ENCODE measurements around the gene MYADML2. TPM values are rescaled to one million over a fixed set of nuclear protein-coding genes. Genes with fewer than 3 reads are reported as not detected.

MYADML2 gene
- total and polyA plus RNA-seq, 10 of the 15 experiments (the other 5 are each of a cell fraction or from before 2014, with no cell fraction given) = not detected

- TF ChIP-seq, protein P1, sequence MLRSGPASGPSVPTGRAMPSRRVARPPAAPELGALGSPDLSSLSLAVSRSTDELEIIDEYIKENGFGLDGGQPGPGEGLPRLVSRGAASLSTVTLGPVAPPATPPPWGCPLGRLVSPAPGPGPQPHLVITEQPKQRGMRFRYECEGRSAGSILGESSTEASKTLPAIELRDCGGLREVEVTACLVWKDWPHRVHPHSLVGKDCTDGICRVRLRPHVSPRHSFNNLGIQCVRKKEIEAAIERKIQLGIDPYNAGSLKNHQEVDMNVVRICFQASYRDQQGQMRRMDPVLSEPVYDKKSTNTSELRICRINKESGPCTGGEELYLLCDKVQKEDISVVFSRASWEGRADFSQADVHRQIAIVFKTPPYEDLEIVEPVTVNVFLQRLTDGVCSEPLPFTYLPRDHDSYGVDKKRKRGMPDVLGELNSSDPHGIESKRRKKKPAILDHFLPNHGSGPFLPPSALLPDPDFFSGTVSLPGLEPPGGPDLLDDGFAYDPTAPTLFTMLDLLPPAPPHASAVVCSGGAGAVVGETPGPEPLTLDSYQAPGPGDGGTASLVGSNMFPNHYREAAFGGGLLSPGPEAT (IDR thresholded peaks at IDR 0.05; ENCODE audit: low read depth) = 0 out of 2 replicates have a peak, but pooled peaks have one; percentile 25
- TF ChIP-seq BHLHE40 (IDR thresholded peaks at IDR 0.05; ENCODE audit: borderline replicate concordance in 1 of 2, low read depth in 2 of 2, low read length in 1 of 2) = peak; percentile 80 to 93
- TF ChIP-seq SPI1 (IDR thresholded peaks at IDR 0.05; ENCODE audit: borderline replicate concordance, insufficient read depth, low read depth, low read length) = peak; percentile 76
- no peak for TF ChIP-seq BRCA1 (IDR thresholded peaks at IDR 0.05; ENCODE audit: low read depth, low read length)
- peak; percentile 91 for TF ChIP-seq NR2C1 (IDR thresholded peaks at IDR 0.05)
- peak; percentile 10; the same call in 1 of the 2 replicates for TF ChIP-seq CREM (IDR thresholded peaks at IDR 0.05; ENCODE audit: low read depth)
- peak; percentile 20; the same call in 1 of the 2 replicates for TF ChIP-seq NBN (IDR thresholded peaks at IDR 0.05)
- peak; percentile 32; the same call in 1 of the 2 replicates for TF ChIP-seq MTA2 (IDR thresholded peaks at IDR 0.05; ENCODE audit: low read depth)
- no peak; the same call in 1 of the 2 replicates for TF ChIP-seq DPF2 (IDR thresholded peaks at IDR 0.05)
- peak; percentile 46; the same call in 1 of the 2 replicates for TF ChIP-seq PAX5 (IDR thresholded peaks at IDR 0.05; ENCODE audit: borderline replicate concordance, low read depth, low read length)
- 0 out of 2 replicates have a peak, but pooled peaks have one; percentile 46 for TF ChIP-seq TCF3 (IDR thresholded peaks at IDR 0.05; ENCODE audit: borderline replicate concordance, insufficient read depth, low read depth, low read length)
- peak; percentile 45 to 46 for TF ChIP-seq IKZF2 (IDR thresholded peaks at IDR 0.05)
- no peak for TF ChIP-seq ATF3 (IDR thresholded peaks at IDR 0.05; ENCODE audit: borderline replicate concordance, extremely low read depth, low read depth, low read length)
- no peak for TF ChIP-seq CEBPB (IDR thresholded peaks at IDR 0.05; ENCODE audit: borderline replicate concordance in 1 of 2, low read depth in 2 of 2, low read length in 2 of 2)
- TF ChIP-seq, protein P2, sequence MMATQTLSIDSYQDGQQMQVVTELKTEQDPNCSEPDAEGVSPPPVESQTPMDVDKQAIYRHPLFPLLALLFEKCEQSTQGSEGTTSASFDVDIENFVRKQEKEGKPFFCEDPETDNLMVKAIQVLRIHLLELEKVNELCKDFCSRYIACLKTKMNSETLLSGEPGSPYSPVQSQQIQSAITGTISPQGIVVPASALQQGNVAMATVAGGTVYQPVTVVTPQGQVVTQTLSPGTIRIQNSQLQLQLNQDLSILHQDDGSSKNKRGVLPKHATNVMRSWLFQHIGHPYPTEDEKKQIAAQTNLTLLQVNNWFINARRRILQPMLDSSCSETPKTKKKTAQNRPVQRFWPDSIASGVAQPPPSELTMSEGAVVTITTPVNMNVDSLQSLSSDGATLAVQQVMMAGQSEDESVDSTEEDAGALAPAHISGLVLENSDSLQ (IDR thresholded peaks at IDR 0.05) = no peak
- no peak for TF ChIP-seq KLF5 (IDR thresholded peaks at IDR 0.05; ENCODE audit: partially characterized antibody)
- no peak for TF ChIP-seq KDM1A (IDR thresholded peaks at IDR 0.05; ENCODE audit: borderline replicate concordance)
- peak; percentile 87 for TF ChIP-seq BACH1 (IDR thresholded peaks at IDR 0.05; ENCODE audit: borderline replicate concordance)
- TF ChIP-seq, protein P3, sequence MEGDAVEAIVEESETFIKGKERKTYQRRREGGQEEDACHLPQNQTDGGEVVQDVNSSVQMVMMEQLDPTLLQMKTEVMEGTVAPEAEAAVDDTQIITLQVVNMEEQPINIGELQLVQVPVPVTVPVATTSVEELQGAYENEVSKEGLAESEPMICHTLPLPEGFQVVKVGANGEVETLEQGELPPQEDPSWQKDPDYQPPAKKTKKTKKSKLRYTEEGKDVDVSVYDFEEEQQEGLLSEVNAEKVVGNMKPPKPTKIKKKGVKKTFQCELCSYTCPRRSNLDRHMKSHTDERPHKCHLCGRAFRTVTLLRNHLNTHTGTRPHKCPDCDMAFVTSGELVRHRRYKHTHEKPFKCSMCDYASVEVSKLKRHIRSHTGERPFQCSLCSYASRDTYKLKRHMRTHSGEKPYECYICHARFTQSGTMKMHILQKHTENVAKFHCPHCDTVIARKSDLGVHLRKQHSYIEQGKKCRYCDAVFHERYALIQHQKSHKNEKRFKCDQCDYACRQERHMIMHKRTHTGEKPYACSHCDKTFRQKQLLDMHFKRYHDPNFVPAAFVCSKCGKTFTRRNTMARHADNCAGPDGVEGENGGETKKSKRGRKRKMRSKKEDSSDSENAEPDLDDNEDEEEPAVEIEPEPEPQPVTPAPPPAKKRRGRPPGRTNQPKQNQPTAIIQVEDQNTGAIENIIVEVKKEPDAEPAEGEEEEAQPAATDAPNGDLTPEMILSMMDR (IDR thresholded peaks at IDR 0.05 in 2 of 3, conservative IDR thresholded peaks at IDR 0.05 in 1 of 3; ENCODE audit: control insufficient read depth in 2 of 3, extremely low read depth in 1 of 3, insufficient read depth in 1 of 3, low read depth in 3 of 3, low read length in 3 of 3) = no peak
- TF ChIP-seq HDGF (IDR thresholded peaks at IDR 0.05) = no peak
- TF ChIP-seq MEF2B (IDR thresholded peaks at IDR 0.05; ENCODE audit: partially characterized antibody, poor library complexity, severe bottlenecking) = no peak
Measured at GRCh38 chr17:81926451-81927151, 20.4 kb downstream of the MYADML2 start (continued).

Data from GM12878 (cell line).